Panc1 (cell line): ENCODE data around the gene TRMT11. TPM values are rescaled to one million over a fixed set of nuclear protein-coding genes. Genes with fewer than 3 reads are reported as not detected.

Source experiments
- ATAC-seq: fragments of 200-7000 bp; cut with Tn5 transposase; 2 replicates; pipeline ENCODE4 v1.9.1; 2020; ENCODE audit warnings: mild to moderate bottlenecking, moderate library complexity
- BruUV-seq: library from RNA; stranded (reverse); fragments of 400-500 nt; replicated peaks from 2 replicates; lab custom pipeline; 2021; lab: Mats Ljungman, UMichigan
- CTCF ChIA-PET: fragments of 300-600 bp; sonication (Branson Sonifier 250); formaldehyde crosslinking; loops from one replicate; lab custom pipeline; 2022; ENCODE audit warnings: antibody characterized with exemption; lab: Charles Lee
- POLR2A ChIA-PET: fragments of 300-600 bp; sonication (Branson Sonifier 250); formaldehyde crosslinking; loops from one replicate; lab custom pipeline; 2022; ENCODE audit warnings: antibody characterized with exemption; lab: Charles Lee
- DNase-seq: peaks from one replicate; pipeline ENCODE4 v3.0.0-alpha.2; 2010; ENCODE audit warnings: low read depth, low spot score
- H3K27ac ChIP-seq: 2 replicates; pipeline ENCODE4 v1.5.1; 2011; ENCODE audit warnings: mild to moderate bottlenecking, low read length, inconsistent platforms
- H3K27me3 ChIP-seq: fragments of 200-500 bp; sonication (Bioruptor generic); 2 replicates; pipeline ENCODE4 v1.6.0; 2014; ENCODE audit warnings: low read length, inconsistent platforms; ENCODE audit not compliant: control insufficient read depth, insufficient read depth
- H3K36me3 ChIP-seq: fragments of 200-500 bp; sonication (Bioruptor generic); 2 replicates; pipeline ENCODE4 v1.5.1; 2014; ENCODE audit warnings: inconsistent platforms, mild to moderate bottlenecking, low read length, moderate library complexity; ENCODE audit not compliant: control insufficient read depth, insufficient read depth
- H3K4me1 ChIP-seq: 2 replicates; pipeline ENCODE4 v1.5.1; 2011; ENCODE audit warnings: inconsistent platforms, mild to moderate bottlenecking, low read length, moderate library complexity; ENCODE audit not compliant: control insufficient read depth, insufficient read depth
- H3K4me3 ChIP-seq, 2 experiments: 2 replicates each; pipeline ENCODE4 v1.5.1; 2011 to 2012; ENCODE audit warnings: low read depth in 2 of 2, low read length in 2 of 2, mild to moderate bottlenecking in 2 of 2, inconsistent platforms in 1 of 2, moderate library complexity in 1 of 2
- H3K9me3 ChIP-seq: fragments of 200-500 bp; sonication (Bioruptor generic); 2 replicates; pipeline ENCODE4 v1.5.1; 2014; ENCODE audit warnings: low read depth, mild to moderate bottlenecking, inconsistent platforms, low read length, moderate library complexity; ENCODE audit not compliant: control insufficient read depth, insufficient read depth
- CTCF ChIP-seq: fragments of 450-650 bp; IDR thresholded peaks from 2 replicates; pipeline ENCODE4 v1.5.1; 2017; ENCODE audit warnings: mild to moderate bottlenecking
- POLR2AphosphoS5 ChIP-seq: IDR thresholded peaks from 2 replicates; pipeline ENCODE4 v1.6.1; 2012; ENCODE audit warnings: mild to moderate bottlenecking, low read depth, low read length, moderate library complexity
- REST ChIP-seq, 2 experiments: IDR thresholded peaks; 2 replicates each; pipeline ENCODE4 v1.6.1; 2011 to 2012; ENCODE audit warnings: low read depth in 2 of 2, control low read depth in 1 of 2, low read length in 1 of 2, mild to moderate bottlenecking in 1 of 2, moderate library complexity in 1 of 2; ENCODE audit not compliant: insufficient read depth in 1 of 2
- SIN3A ChIP-seq: IDR thresholded peaks from 2 replicates; pipeline ENCODE4 v1.6.1; 2012; ENCODE audit warnings: low read depth, mild to moderate bottlenecking, low read length, moderate library complexity, borderline replicate concordance; ENCODE audit not compliant: insufficient read depth
- TCF7L2 ChIP-seq: IDR thresholded peaks from 2 replicates; pipeline ENCODE4 v1.6.1; 2011; ENCODE audit warnings: mild to moderate bottlenecking, low read depth, low read length, inconsistent platforms
- in situ Hi-C: cut with HindIII; loops from 2 replicates; pipeline ENCODE4 v1.10.0; 2016; ENCODE audit warnings: low sequenced_read_pairs, low pct_unique_long_range_greater_than_20kb
- intact Hi-C: fragments of 100-400 bp; cut with micrococcal nuclease; formaldehyde crosslinking; loops from one replicate; pipeline ENCODE4 v1.10.0; 2022; ENCODE audit not compliant: unreplicated experiment
- total RNA-seq: library from RNA; stranded (reverse); gene quantifications from one replicate; pipeline ENCODE4 v1.2.1, GENCODE V29; 2021; ENCODE audit not compliant: unreplicated experiment

Gene TRMT11
- total RNA-seq, 1 experiment from 2014 or later: 34.3 TPM

- ChIA-PET CTCF (no interaction called here), POLR2A (interaction anchor here (0.6 to 0.7 kb wide), 3 partner anchors 22 to 1232 kb away, joined by 4 to 15 read pairs (median 9); partner anchors contain the start of gene RNF146)
- H3K27me3 ChIP-seq: no peaks in the 10 kb centered on the region
- peaks cover 5% of the 10 kb centered on the region; the same call in 1 of the 2 replicates for H3K36me3 ChIP-seq
- DNase-seq: no peak
- TF ChIP-seq SIN3A (no peak), CTCF (no peak), TCF7L2 (no peak), REST (IDR thresholded peaks at IDR 0.05; ENCODE audit: insufficient read depth in 1 of 2, low read depth in 2 of 2, low read length in 1 of 2) (no peak), POLR2AphosphoS5 (no peak)
- ATAC-seq: no peak
- in situ Hi-C loops (no loop called here), intact Hi-C loops (no loop called here)
- BruUV-seq: no TSS peak
- H3K4me1 ChIP-seq: no peaks in the 10 kb centered on the region
- H3K9me3 ChIP-seq: no peaks in the 10 kb centered on the region
- H3K4me3 ChIP-seq: no peak overlapping the region
- H3K27ac ChIP-seq: no peak overlapping the region
These were observed 48.3 kb downstream of the TRMT11 start for GRCh38 chr6:126034656-126035055.

GRCh38 chr6:126035764-126036163 is 49.4 kb downstream of the TRMT11 start:
- BruUV-seq: no TSS peak
- Histone ChIP-seq H3K36me3 (peaks cover 7% of the 10 kb centered on the region; the same call in 1 of the 2 replicates), H3K27ac (no peak overlapping the region), H3K9me3 (no peaks in the 10 kb centered on the region), H3K27me3 (no peaks in the 10 kb centered on the region), H3K4me3 (no peak overlapping the region), H3K4me1 (peaks cover 5% of the 10 kb centered on the region; the same call in 1 of the 2 replicates)
- ATAC-seq (no peak), DNase-seq (no peak)
- in situ Hi-C loops: no loop called here
- POLR2A ChIA-PET: no interaction called here
- CTCF ChIA-PET: no interaction called here
- intact Hi-C loops: no loop called here
- no peak for TF ChIP-seq POLR2AphosphoS5
- TF ChIP-seq CTCF: no peak
- TF ChIP-seq REST (IDR thresholded peaks at IDR 0.05; ENCODE audit: insufficient read depth in 1 of 2, low read depth in 2 of 2, low read length in 1 of 2): no peak
- no peak for TF ChIP-seq SIN3A
- no peak for TF ChIP-seq TCF7L2
